GM12878 (cell line): ENCODE results near the gene ADAMTS17. TPM values are rescaled to one million over a fixed set of nuclear protein-coding genes. Genes with fewer than 3 reads are reported as not detected.

Source experiments
- ATAC-seq: fragments of 200-7000 bp; cut with Tn5 transposase; 3 replicates; pipeline ENCODE4 v1.9.1; 2020; ENCODE audit warnings: mild to moderate bottlenecking, moderate library complexity
- BruUV-seq: library from RNA; stranded (reverse); fragments of 400-500 nt; replicated peaks from 2 replicates; lab custom pipeline; 2021; lab: Mats Ljungman, UMichigan
- CTCF ChIA-PET: fragments of 300-600 bp; sonication (Branson Sonifier 250); formaldehyde crosslinking; extraction: SDS; loops from one replicate; lab custom pipeline; 2021; ENCODE audit warnings: inconsistent platforms; lab: Yijun Ruan, JAX
- POLR2A ChIA-PET: fragments of 350-600 bp; formaldehyde crosslinking; extraction: SDS; loops from one replicate; lab custom pipeline; 2021; ENCODE audit warnings: inconsistent platforms; lab: Charles Lee
- RAD21 ChIA-PET: fragments of 300-600 bp; sonication (Branson Sonifier 250); formaldehyde crosslinking; loops from one replicate; lab custom pipeline; 2023; ENCODE audit warnings: antibody characterized with exemption; ENCODE audit not compliant: unreplicated experiment; lab: Charles Lee
- SMC1A ChIA-PET: fragments of 300-600 bp; sonication (Branson Sonifier 250); formaldehyde crosslinking; loops from one replicate; lab custom pipeline; 2023; ENCODE audit not compliant: unreplicated experiment, uncharacterized antibody; lab: Charles Lee
- DNase-seq: peaks from one replicate; pipeline ENCODE4 v3.0.0-alpha.2; 2011; ENCODE audit warnings: low read depth, low spot score
- FAIRE-seq: peaks from 3 replicates; lab custom pipeline; 2011; peaks lifted over from hg19 to GRCh38; lab: Jason Lieb, UNC
- H2AFZ ChIP-seq: 2 replicates; pipeline ENCODE4 v1.6.0; 2011; ENCODE audit warnings: low read depth, low read length, control low read depth; ENCODE audit not compliant: control insufficient read depth
- H3K27ac ChIP-seq: 2 replicates; pipeline ENCODE4 v1.5.1; 2011; ENCODE audit warnings: control low read depth; ENCODE audit not compliant: control insufficient read depth, insufficient read depth
- H3K27me3 ChIP-seq, 2 experiments: replicated peaks in 1 of 2; 2 replicates each; pipeline versions ENCODE4 v1.6.0 to v1.6.1; 2011; ENCODE audit warnings: low read length in 1 of 2; ENCODE audit not compliant: control insufficient read depth in 2 of 2, insufficient read depth in 2 of 2
- H3K36me3 ChIP-seq, 2 experiments: 2 replicates each; pipeline ENCODE4 v1.5.1; 2011; ENCODE audit warnings: low read length in 1 of 2; ENCODE audit not compliant: control insufficient read depth in 2 of 2, insufficient read depth in 2 of 2
- H3K4me1 ChIP-seq: 2 replicates; pipeline ENCODE4 v1.6.1; 2011; ENCODE audit warnings: mild to moderate bottlenecking, low read length, moderate library complexity, mixed read lengths; ENCODE audit not compliant: control insufficient read depth, insufficient read depth
- H3K4me2 ChIP-seq: 2 replicates; pipeline ENCODE4 v1.6.0; 2011; ENCODE audit warnings: control low read depth; ENCODE audit not compliant: control insufficient read depth, insufficient read depth
- H3K4me3 ChIP-seq: fragments of 200-600 bp; sonication (generic); 2 replicates; pipeline ENCODE4 v1.5.1; 2016
- H3K79me2 ChIP-seq: 2 replicates; pipeline ENCODE4 v1.6.0; 2011; ENCODE audit warnings: low read length; ENCODE audit not compliant: control insufficient read depth, insufficient read depth
- H3K9ac ChIP-seq: 2 replicates; pipeline ENCODE4 v1.8.0; 2011; ENCODE audit warnings: low read length, control low read depth, mixed read lengths; ENCODE audit not compliant: control insufficient read depth, insufficient read depth
- H3K9me3 ChIP-seq: replicated peaks from 3 replicates; pipeline ENCODE4 v1.5.1; 2011; ENCODE audit warnings: mild to moderate bottlenecking, low read length; ENCODE audit not compliant: control insufficient read depth, insufficient read depth
- H4K20me1 ChIP-seq: 2 replicates; pipeline ENCODE4 v1.6.0; 2011; ENCODE audit not compliant: control insufficient read depth, insufficient read depth
- CBX3 ChIP-seq: fragments of 200-600 bp; sonication (generic); IDR thresholded peaks from 2 replicates; pipeline ENCODE4 v1.6.1; 2016; ENCODE audit warnings: low read depth, borderline replicate concordance
- CTCF ChIP-seq, 3 experiments: IDR thresholded peaks in 2 of 3; conservative IDR thresholded peaks in 1 of 3; 2 replicates each; pipeline ENCODE4 v1.5.1; 2011; ENCODE audit warnings: low read depth in 3 of 3, low read length in 3 of 3, mild to moderate bottlenecking in 3 of 3, control low read depth in 2 of 3, moderate library complexity in 2 of 3, inconsistent platforms in 1 of 3, mixed read lengths in 1 of 3; ENCODE audit not compliant: control insufficient read depth in 2 of 3, insufficient read depth in 1 of 3; ENCODE audit errors: extremely low read depth in 1 of 3
- EGR1 ChIP-seq, 2 experiments: IDR thresholded peaks; 1 replicate in 1 of 2; 2 replicates in 1 of 2; pipeline ENCODE4 v1.6.1; 2011 to 2012; ENCODE audit warnings: low read depth in 2 of 2, low read length in 2 of 2, borderline replicate concordance in 1 of 2, mild to moderate bottlenecking in 1 of 2, moderate library complexity in 1 of 2
- POLR2AphosphoS2 ChIP-seq: IDR thresholded peaks from 2 replicates; pipeline ENCODE4 v1.6.1; 2011; ENCODE audit warnings: low read depth, mild to moderate bottlenecking, low read length, improper control_type of control experiment, moderate library complexity
- POLR2AphosphoS5 ChIP-seq: IDR thresholded peaks from 2 replicates; pipeline ENCODE4 v1.6.1; 2011; ENCODE audit warnings: mild to moderate bottlenecking, low read length, inconsistent platforms
- RAD21 ChIP-seq: IDR thresholded peaks from 2 replicates; pipeline ENCODE4 v1.6.1; 2011; ENCODE audit warnings: mild to moderate bottlenecking, low read depth, low read length, moderate library complexity; ENCODE audit not compliant: insufficient read depth
- RAD51 ChIP-seq: fragments of 450-650 bp; IDR thresholded peaks from 2 replicates; pipeline ENCODE4 v1.6.1; 2016; ENCODE audit warnings: moderate library complexity, mild to moderate bottlenecking, inconsistent platforms
- RELB ChIP-seq: fragments of 450-650 bp; IDR thresholded peaks from 2 replicates; pipeline ENCODE4 v1.6.1; 2017; ENCODE audit warnings: low read depth, mild to moderate bottlenecking, moderate library complexity
- SREBF1 ChIP-seq: IDR thresholded peaks from 2 replicates; pipeline ENCODE4 v1.6.1; 2012; ENCODE audit warnings: mild to moderate bottlenecking, low read length
- SUPT20H ChIP-seq: IDR thresholded peaks from 2 replicates; pipeline ENCODE4 v1.6.1; 2011; ENCODE audit warnings: low read depth, mild to moderate bottlenecking, low read length, moderate library complexity, borderline replicate concordance; ENCODE audit not compliant: control insufficient read depth
- ZNF207 ChIP-seq: fragments of 450-650 bp; IDR thresholded peaks from 2 replicates; pipeline ENCODE4 v1.6.1; 2014; ENCODE audit warnings: antibody characterized with exemption, mild to moderate bottlenecking, borderline replicate concordance
- ZNF592 ChIP-seq: fragments of 450-650 bp; IDR thresholded peaks from 2 replicates; pipeline ENCODE4 v1.6.1; 2017; ENCODE audit warnings: mild to moderate bottlenecking, moderate library complexity
- WGBS: methylation state at CpG from one replicate; pipeline ENCODE4 v1.1.6; 2016; ENCODE audit warnings: low lambda C conversion rate; ENCODE audit not compliant: insufficient replicate concordance, insufficient coverage; ENCODE audit errors: missing lambda C conversion rate; 5-methylcytosine and 5-hydroxymethylcytosine counted together
- in situ Hi-C: fragments of 300-500 bp; cut with MboI; formaldehyde crosslinking; loops from 9 replicates; pipeline ENCODE4 v1.14.3; 2018; ENCODE audit warnings: mixed read lengths
- intact Hi-C: fragments of 100-400 bp; cut with micrococcal nuclease; formaldehyde crosslinking; loops from one replicate; pipeline ENCODE4 v1.14.2; 2022; ENCODE audit not compliant: unreplicated experiment
- polyA plus RNA-seq, 11 experiments: library from polyadenylated mRNA; depleted of rRNA in 4 of 11; unstranded in 6 of 11; stranded (reverse) in 5 of 11; fragments of >200 nt; fragmentation: Nextera tagmentation in 4 of 11; fragmentation: Illumina TruSeq in 1 of 11; extraction: Ambion mirVana in 4 of 11; extraction: Trizol in 1 of 11; gene quantifications; 1 replicate in 1 of 11; 2 replicates in 10 of 11; pipeline versions ENCODE4 v1.2.1 to v1.2.3, GENCODE V29; 2011 to 2016; ENCODE audit warnings: inconsistent platforms in 2 of 11, missing spikeins in 2 of 11, low read depth in 1 of 11
- total RNA-seq, 4 experiments: library from RNA; depleted of rRNA in 3 of 4; stranded (reverse); fragments of >200 nt in 3 of 4; fragmentation: Illumina TruSeq in 1 of 4; extraction: Trizol in 1 of 4; gene quantifications; 2 replicates each; pipeline versions ENCODE4 v1.2.1 to v1.2.3, GENCODE V29; 2013 to 2021
- TF ChIP-seq, protein P1 (sequence below): fragments of 450-650 bp; formaldehyde crosslinking; IDR thresholded peaks from 2 replicates; pipeline ENCODE4 v1.4.0; 2022; ENCODE audit warnings: mild to moderate bottlenecking, moderate library complexity

ADAMTS17 gene
- total and polyA plus RNA-seq, 10 of the 15 experiments (the other 5 are each of a cell fraction or from before 2014, with no cell fraction given) = 0.04 to 0.50 (median 0.10) TPM; not detected in 4

GRCh38 chr15:100308213-100308600, 33.6 kb downstream of the ADAMTS17 start:
- no peak overlapping the region for H3K27ac ChIP-seq
- no TSS peak for BruUV-seq
- CTCF ChIA-PET = interaction anchor here (0.7 to 0.8 kb wide), 2 partner anchors 18 to 32 kb away, joined by 3 read pairs; no protein-coding TSS in a partner anchor
- FAIRE-seq = no peak
- SMC1A ChIA-PET = no interaction called here
- no peaks in the 10 kb centered on the region for H4K20me1 ChIP-seq
- RAD21 ChIA-PET = no interaction called here
- H3K79me2 ChIP-seq = no peaks in the 10 kb centered on the region
- POLR2A ChIA-PET = no interaction called here
- no peak overlapping the region for H3K9ac ChIP-seq
- no peak overlapping the region for H3K4me3 ChIP-seq
- H3K27me3 ChIP-seq = no peaks in the 10 kb centered on the region
- in situ Hi-C loops (no loop called here), intact Hi-C loops (no loop called here)
- no peak for ATAC-seq
- no peaks in the 10 kb centered on the region for H3K4me1 ChIP-seq
- no peak overlapping the region for H3K4me2 ChIP-seq
- 23% methylated on average over 7 of the region's 7 CpGs for WGBS
- DNase-seq = no peak
- no peak overlapping the region for H2AFZ ChIP-seq
- H3K9me3 ChIP-seq = no peaks in the 10 kb centered on the region; the same call in 2 of the 3 replicates
- no peaks in the 10 kb centered on the region for H3K36me3 ChIP-seq
- TF ChIP-seq CTCF (IDR thresholded peaks at IDR 0.05 in 2 of 3, conservative IDR thresholded peaks at IDR 0.05 in 1 of 3; ENCODE audit: control insufficient read depth in 2 of 3, extremely low read depth in 1 of 3, insufficient read depth in 1 of 3, low read depth in 3 of 3, low read length in 3 of 3) (no peak), RAD21 (no peak), ZNF592 (no peak), EGR1 (IDR thresholded peaks at IDR 0.05; ENCODE audit: borderline replicate concordance in 1 of 2, low read depth in 2 of 2, low read length in 2 of 2) (no peak), SUPT20H (no peak), CBX3 (no peak), RAD51 (no peak), POLR2AphosphoS5 (no peak), ZNF207 (no peak), SREBF1 (no peak), RELB (no peak), POLR2AphosphoS2 (no peak)
- TF ChIP-seq, protein P1, sequence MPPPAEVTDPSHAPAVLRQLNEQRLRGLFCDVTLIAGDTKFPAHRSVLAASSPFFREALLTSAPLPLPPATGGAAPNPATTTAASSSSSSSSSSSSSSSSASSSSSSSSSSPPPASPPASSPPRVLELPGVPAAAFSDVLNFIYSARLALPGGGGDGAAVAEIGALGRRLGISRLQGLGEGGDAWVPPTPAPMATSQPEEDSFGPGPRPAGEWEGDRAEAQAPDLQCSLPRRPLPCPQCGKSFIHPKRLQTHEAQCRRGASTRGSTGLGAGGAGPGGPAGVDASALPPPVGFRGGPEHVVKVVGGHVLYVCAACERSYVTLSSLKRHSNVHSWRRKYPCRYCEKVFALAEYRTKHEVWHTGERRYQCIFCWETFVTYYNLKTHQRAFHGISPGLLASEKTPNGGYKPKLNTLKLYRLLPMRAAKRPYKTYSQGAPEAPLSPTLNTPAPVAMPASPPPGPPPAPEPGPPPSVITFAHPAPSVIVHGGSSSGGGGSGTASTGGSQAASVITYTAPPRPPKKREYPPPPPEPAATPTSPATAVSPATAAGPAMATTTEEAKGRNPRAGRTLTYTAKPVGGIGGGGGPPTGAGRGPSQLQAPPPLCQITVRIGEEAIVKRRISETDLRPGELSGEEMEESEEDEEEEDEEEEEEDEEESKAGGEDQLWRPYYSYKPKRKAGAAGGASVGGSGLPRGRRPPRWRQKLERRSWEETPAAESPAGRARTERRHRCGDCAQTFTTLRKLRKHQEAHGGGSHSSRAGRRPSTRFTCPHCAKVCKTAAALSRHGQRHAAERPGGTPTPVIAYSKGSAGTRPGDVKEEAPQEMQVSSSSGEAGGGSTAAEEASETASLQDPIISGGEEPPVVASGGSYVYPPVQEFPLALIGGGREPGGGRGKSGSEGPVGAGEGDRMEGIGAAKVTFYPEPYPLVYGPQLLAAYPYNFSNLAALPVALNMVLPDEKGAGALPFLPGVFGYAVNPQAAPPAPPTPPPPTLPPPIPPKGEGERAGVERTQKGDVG (CRISPR knock-in tag) = no peak
